ENCODE results near the gene ANXA2.

Gene ANXA2

GRCh38 chr15:60315878-60316277 lies 81.9 kb downstream of the ANXA2 start:
- Histone ChIP-seq H3K36me3 (ENCODE audit: control insufficient read depth in 2 of 2, insufficient read depth in 2 of 2, low read length in 2 of 2) (no peaks in the 10 kb centered on the region), H3K4me1 (ENCODE audit: control insufficient read depth in 2 of 2, insufficient read depth in 2 of 2, low read length in 2 of 2) (no peaks in the 10 kb centered on the region), H3K9ac (ENCODE audit: low read depth in 1 of 2, low read length in 2 of 2) (no peak overlapping the region), H3K27me3 (ENCODE audit: control insufficient read depth in 2 of 2, insufficient read depth in 2 of 2, low read length in 2 of 2) (peaks cover 0 to 4% of the 10 kb centered on the region in 2 donors), H3K9me3 (ENCODE audit: control insufficient read depth in 2 of 2, low read length in 2 of 2) (no peaks in the 10 kb centered on the region), H3K4me3 (ENCODE audit: low read length in 2 of 2) (no peak overlapping the region), H3K27ac (ENCODE audit: low read depth in 2 of 2, low read length in 2 of 2) (no peak overlapping the region)

- H3K27me3 ChIP-seq (ENCODE audit: control insufficient read depth in 2 of 2, insufficient read depth in 2 of 2, low read length in 2 of 2) = no peaks in the 10 kb centered on the region
- no peaks in the 10 kb centered on the region for H3K9me3 ChIP-seq (ENCODE audit: control insufficient read depth in 2 of 2, low read length in 2 of 2)
- H3K4me3 ChIP-seq (ENCODE audit: low read length in 2 of 2) = no peak overlapping the region
- H3K36me3 ChIP-seq (ENCODE audit: control insufficient read depth in 2 of 2, insufficient read depth in 2 of 2, low read length in 2 of 2) = no peaks in the 10 kb centered on the region
- H3K27ac ChIP-seq (ENCODE audit: low read depth in 2 of 2, low read length in 2 of 2) = no peak overlapping the region
- no peak overlapping the region for H3K9ac ChIP-seq (ENCODE audit: low read depth in 1 of 2, low read length in 2 of 2)
- no peaks in the 10 kb centered on the region for H3K4me1 ChIP-seq (ENCODE audit: control insufficient read depth in 2 of 2, insufficient read depth in 2 of 2, low read length in 2 of 2)
Measured at GRCh38 chr15:60313906-60314305, 83.9 kb downstream of the ANXA2 start.

- no peaks in the 10 kb centered on the region for H3K9me3 ChIP-seq (ENCODE audit: control insufficient read depth in 2 of 2, low read length in 2 of 2)
- peaks cover 0 to 2% of the 10 kb centered on the region in 2 donors for H3K27me3 ChIP-seq (ENCODE audit: control insufficient read depth in 2 of 2, insufficient read depth in 2 of 2, low read length in 2 of 2)
Measured at GRCh38 chr15:60307034-60307433, 90.8 kb downstream of the ANXA2 start.

GRCh38 chr15:60301024-60301423 lies 96.8 kb downstream of the ANXA2 start:
- peaks cover 3 to 5% of the 10 kb centered on the region in 2 donors for H3K4me1 ChIP-seq (ENCODE audit: control insufficient read depth in 2 of 2, insufficient read depth in 2 of 2, low read length in 2 of 2)
- no peaks in the 10 kb centered on the region for H3K9me3 ChIP-seq (ENCODE audit: control insufficient read depth in 2 of 2, low read length in 2 of 2)
- no peaks in the 10 kb centered on the region for H3K27me3 ChIP-seq (ENCODE audit: control insufficient read depth in 2 of 2, insufficient read depth in 2 of 2, low read length in 2 of 2)
- H3K36me3 ChIP-seq (ENCODE audit: control insufficient read depth in 2 of 2, insufficient read depth in 2 of 2, low read length in 2 of 2) = no peaks in the 10 kb centered on the region
- H3K4me3 ChIP-seq (ENCODE audit: low read length in 2 of 2) = no peak overlapping the region
- no peak overlapping the region for H3K9ac ChIP-seq (ENCODE audit: low read depth in 1 of 2, low read length in 2 of 2)
- H3K27ac ChIP-seq (ENCODE audit: low read depth in 2 of 2, low read length in 2 of 2) = no peak overlapping the region

More at GRCh38 chr15:60307034-60307433, 90.8 kb downstream of the ANXA2 start:
- H3K9ac ChIP-seq (ENCODE audit: low read depth in 1 of 2, low read length in 2 of 2) = no peak overlapping the region
- H3K27ac ChIP-seq (ENCODE audit: low read depth in 2 of 2, low read length in 2 of 2) = no peak overlapping the region
- no peaks in the 10 kb centered on the region for H3K4me1 ChIP-seq (ENCODE audit: control insufficient read depth in 2 of 2, insufficient read depth in 2 of 2, low read length in 2 of 2)
- no peaks in the 10 kb centered on the region for H3K36me3 ChIP-seq (ENCODE audit: control insufficient read depth in 2 of 2, insufficient read depth in 2 of 2, low read length in 2 of 2)
- H3K4me3 ChIP-seq (ENCODE audit: low read length in 2 of 2) = no peak overlapping the region

GRCh38 chr15:60299452-60300047 lies 98.2 kb downstream of the ANXA2 start:
- no peaks in the 10 kb centered on the region for H3K9me3 ChIP-seq (ENCODE audit: control insufficient read depth in 2 of 2, low read length in 2 of 2)
- no peak overlapping the region for H3K27ac ChIP-seq (ENCODE audit: low read depth in 2 of 2, low read length in 2 of 2)
- H3K36me3 ChIP-seq (ENCODE audit: control insufficient read depth in 2 of 2, insufficient read depth in 2 of 2, low read length in 2 of 2) = no peaks in the 10 kb centered on the region
- peaks cover 3 to 5% of the 10 kb centered on the region in 2 donors for H3K4me1 ChIP-seq (ENCODE audit: control insufficient read depth in 2 of 2, insufficient read depth in 2 of 2, low read length in 2 of 2)
- H3K27me3 ChIP-seq (ENCODE audit: control insufficient read depth in 2 of 2, insufficient read depth in 2 of 2, low read length in 2 of 2) = no peaks in the 10 kb centered on the region
- no peak overlapping the region for H3K9ac ChIP-seq (ENCODE audit: low read depth in 1 of 2, low read length in 2 of 2)
- no peak overlapping the region for H3K4me3 ChIP-seq (ENCODE audit: low read length in 2 of 2)

Data from mucosa of rectum (tissue), 2 donors.